BLaER1 treated with 17β-estradiol and CSF1 and Interleukin-3, amounts not matched to agents 10 nM and 100 nM (cell line): ENCODE results near the gene MYH15.
A peak's percentile ranks its signal among the peaks of the same experiment; 100 is the strongest.

Source experiments
- H3K27ac ChIP-seq, 11 experiments: shearing (Covaris generic); formaldehyde crosslinking; 2 replicates each; pipeline ENCODE4 v1.8.1; 2022
- H3K27me3 ChIP-seq, 11 experiments: shearing (Covaris generic); formaldehyde crosslinking; 2 replicates each; pipeline ENCODE4 v1.8.1; 2022
- H3K36me3 ChIP-seq, 11 experiments: shearing (Covaris generic); formaldehyde crosslinking; 2 replicates each; pipeline ENCODE4 v1.8.1; 2022
- H3K4me1 ChIP-seq, 10 experiments: shearing (Covaris generic); formaldehyde crosslinking; 2 replicates each; pipeline ENCODE4 v1.8.1; 2022
- H3K4me2 ChIP-seq, 11 experiments: shearing (Covaris generic); formaldehyde crosslinking; 2 replicates each; pipeline ENCODE4 v1.8.1; 2022
- H3K4me3 ChIP-seq, 10 experiments: shearing (Covaris generic); formaldehyde crosslinking; 2 replicates each; pipeline ENCODE4 v1.8.1; 2022
- H3K9ac ChIP-seq, 11 experiments: shearing (Covaris generic); formaldehyde crosslinking; 2 replicates each; pipeline ENCODE4 v1.8.1; 2022
- H3K9me3 ChIP-seq, 11 experiments: shearing (Covaris generic); formaldehyde crosslinking; replicated peaks in 1 of 11; 2 replicates each; pipeline ENCODE4 v1.8.1; 2022
- H4K20me1 ChIP-seq, 11 experiments: shearing (Covaris generic); formaldehyde crosslinking; 2 replicates each; pipeline ENCODE4 v1.8.1; 2022
- Cebpa-rat ChIP-seq, 11 experiments: shearing (Covaris generic); IDR thresholded peaks; 2 replicates each; pipeline ENCODE4 v1.8.1; 2022

MYH15 gene

GRCh38 chr3:108394016-108394415 is 116.4 kb downstream of the MYH15 start:
- H3K9ac ChIP-seq, result no peak overlapping the region
- no peak for TF ChIP-seq Cebpa-rat (IDR thresholded peaks at IDR 0.05)
- H4K20me1 ChIP-seq, result no peaks in the 10 kb centered on the region

GRCh38 chr3:108393128-108393900 is 117.1 kb downstream of the MYH15 start:
- Histone ChIP-seq H3K36me3 (no peaks in the 10 kb centered on the region), H3K27ac (no peak overlapping the region), H3K4me1 (peaks cover 0 to 13% (median 7%) of the 10 kb centered on the region in 10 experiments; a peak in 13 of 20 replicates), H3K4me2 (no peak overlapping the region), H3K9ac (no peak overlapping the region), H3K27me3 (no peaks in the 10 kb centered on the region), H3K4me3 (no peak overlapping the region), H4K20me1 (no peaks in the 10 kb centered on the region), H3K9me3 (0 out of 22 replicates have a peak, but pooled peaks cover 0 to 4% (median 0%) of the 10 kb centered on the region in 11 experiments)
- no peak for TF ChIP-seq Cebpa-rat (IDR thresholded peaks at IDR 0.05)

More at GRCh38 chr3:108394016-108394415, 116.4 kb downstream of the MYH15 start:
- Histone ChIP-seq H3K36me3 (no peaks in the 10 kb centered on the region), H3K4me1 (peaks cover 0 to 8% (median 0%) of the 10 kb centered on the region in 10 experiments; a peak in 2 of 20 replicates), H3K4me3 (no peak overlapping the region), H3K4me2 (no peak overlapping the region), H3K27ac (no peak overlapping the region), H3K27me3 (no peaks in the 10 kb centered on the region), H3K9me3 (0 out of 22 replicates have a peak, but pooled peaks cover 0 to 4% (median 0%) of the 10 kb centered on the region in 11 experiments)

- no peak for TF ChIP-seq Cebpa-rat (IDR thresholded peaks at IDR 0.05)
- H4K20me1 ChIP-seq, result no peaks in the 10 kb centered on the region
- no peak overlapping the region for H3K4me2 ChIP-seq
- no peak overlapping the region for H3K9ac ChIP-seq
- H3K27ac ChIP-seq, result no peak overlapping the region
- H3K27me3 ChIP-seq, result no peaks in the 10 kb centered on the region
- no peaks in the 10 kb centered on the region for H3K36me3 ChIP-seq
- no peak overlapping the region for H3K4me3 ChIP-seq
- H3K9me3 ChIP-seq, result 0 out of 22 replicates have a peak, but pooled peaks cover 0 to 4% (median 0%) of the 10 kb centered on the region in 11 experiments
- H3K4me1 ChIP-seq, result peaks cover 0 to 16% (median 13%) of the 10 kb centered on the region in 10 experiments; a peak in 13 of 20 replicates
Measured at GRCh38 chr3:108391917-108392593, 118.3 kb downstream of the MYH15 start.

GRCh38 chr3:108389372-108389771 is 121.0 kb downstream of the MYH15 start:
- peaks cover 0 to 15% (median 12%) of the 10 kb centered on the region in 10 experiments; a peak in 13 of 20 replicates for H3K4me1 ChIP-seq
- no peak overlapping the region for H3K27ac ChIP-seq
- H3K27me3 ChIP-seq, result no peaks in the 10 kb centered on the region
- no peak overlapping the region for H3K4me3 ChIP-seq
- H3K9ac ChIP-seq, result no peak overlapping the region
- TF ChIP-seq Cebpa-rat (IDR thresholded peaks at IDR 0.05), result no peak
- H3K9me3 ChIP-seq, result 0 out of 22 replicates have a peak, but pooled peaks cover 0 to 4% (median 0%) of the 10 kb centered on the region in 11 experiments
- H3K4me2 ChIP-seq, result no peak overlapping the region; a peak in 1 of 22 replicates
- no peaks in the 10 kb centered on the region for H3K36me3 ChIP-seq
- H4K20me1 ChIP-seq, result no peaks in the 10 kb centered on the region

- 0 out of 22 replicates have a peak, but pooled peaks cover 0 to 4% (median 0%) of the 10 kb centered on the region in 11 experiments for H3K9me3 ChIP-seq
- no peak overlapping the region for H3K9ac ChIP-seq
- peak overlapping the region; percentile 4 to 59 (median 20); a peak in 17 of 22 replicates for H3K4me2 ChIP-seq
- no peaks in the 10 kb centered on the region for H4K20me1 ChIP-seq
- peaks cover 0 to 15% (median 11%) of the 10 kb centered on the region in 10 experiments; a peak in 13 of 20 replicates for H3K4me1 ChIP-seq
- H3K27ac ChIP-seq, result no peak overlapping the region
- H3K27me3 ChIP-seq, result no peaks in the 10 kb centered on the region
- no peak overlapping the region for H3K4me3 ChIP-seq
- no peaks in the 10 kb centered on the region for H3K36me3 ChIP-seq
- TF ChIP-seq Cebpa-rat (IDR thresholded peaks at IDR 0.05), result peak in 1 of 11 experiments; percentile 33; a peak in 1 of 22 replicates
Measured at GRCh38 chr3:108388136-108389132, 122.0 kb downstream of the MYH15 start.

GRCh38 chr3:108387063-108387462 is 123.3 kb downstream of the MYH15 start:
- Histone ChIP-seq H3K9me3 (no peaks in the 10 kb centered on the region), H3K36me3 (no peaks in the 10 kb centered on the region), H3K27ac (no peak overlapping the region), H4K20me1 (no peaks in the 10 kb centered on the region), H3K4me1 (peaks cover 0 to 15% (median 11%) of the 10 kb centered on the region in 10 experiments; a peak in 13 of 20 replicates), H3K4me3 (no peak overlapping the region), H3K4me2 (no peak overlapping the region), H3K27me3 (no peaks in the 10 kb centered on the region), H3K9ac (no peak overlapping the region)
- TF ChIP-seq Cebpa-rat (IDR thresholded peaks at IDR 0.05), result no peak

GRCh38 chr3:108383306-108383705 is 127.1 kb downstream of the MYH15 start:
- no peak overlapping the region for H3K27ac ChIP-seq
- H3K4me1 ChIP-seq, result peaks cover 0 to 8% (median 5%) of the 10 kb centered on the region in 10 experiments; a peak in 12 of 20 replicates
- H3K4me2 ChIP-seq, result no peak overlapping the region
- H3K4me3 ChIP-seq, result no peak overlapping the region
- H4K20me1 ChIP-seq, result no peaks in the 10 kb centered on the region
- H3K36me3 ChIP-seq, result no peaks in the 10 kb centered on the region
- H3K9ac ChIP-seq, result no peak overlapping the region
- H3K9me3 ChIP-seq, result 0 out of 22 replicates have a peak, but pooled peaks cover 0 to 5% (median 0%) of the 10 kb centered on the region in 11 experiments
- no peaks in the 10 kb centered on the region for H3K27me3 ChIP-seq
- TF ChIP-seq Cebpa-rat (IDR thresholded peaks at IDR 0.05), result no peak

GRCh38 chr3:108381529-108382140 is 128.8 kb downstream of the MYH15 start:
- no peak for TF ChIP-seq Cebpa-rat (IDR thresholded peaks at IDR 0.05)
- H3K27ac ChIP-seq, result no peak overlapping the region
- H3K4me2 ChIP-seq, result no peak overlapping the region
- no peak overlapping the region for H3K4me3 ChIP-seq
- H3K9me3 ChIP-seq, result 0 out of 22 replicates have a peak, but pooled peaks cover 0 to 5% (median 0%) of the 10 kb centered on the region in 11 experiments
- H3K9ac ChIP-seq, result no peak overlapping the region
- H3K36me3 ChIP-seq, result no peaks in the 10 kb centered on the region
- H3K27me3 ChIP-seq, result no peaks in the 10 kb centered on the region
- no peaks in the 10 kb centered on the region for H3K4me1 ChIP-seq
- H4K20me1 ChIP-seq, result no peaks in the 10 kb centered on the region
